Epithelial cell of proximal tubule (primary cell): ENCODE results near the gene ERC2. TPM values are rescaled to one million over a fixed set of nuclear protein-coding genes. Genes with fewer than 3 reads are reported as not detected.

Experiments
- DNase-seq: peaks from one replicate; pipeline ENCODE4 v3.0.0-alpha.2; 2011; ENCODE audit warnings: low read depth
- H3K4me3 ChIP-seq: 2 replicates; pipeline ENCODE4 v1.5.1; 2011; ENCODE audit warnings: low read depth, mild to moderate bottlenecking, low read length
- total RNA-seq: library from RNA; depleted of rRNA; stranded (reverse); fragments of >200 nt; gene quantifications from 2 replicates; pipeline ENCODE4 v1.2.3, GENCODE V29; 2015
- TF ChIP-seq, protein P1 (sequence below): conservative IDR thresholded peaks from 2 replicates; pipeline ENCODE4 v1.5.1; 2012; ENCODE audit warnings: low read depth, mild to moderate bottlenecking, low read length

Gene ERC2
- total RNA-seq, 1 donor from 2014 or later: 2.7 TPM

DNA sequence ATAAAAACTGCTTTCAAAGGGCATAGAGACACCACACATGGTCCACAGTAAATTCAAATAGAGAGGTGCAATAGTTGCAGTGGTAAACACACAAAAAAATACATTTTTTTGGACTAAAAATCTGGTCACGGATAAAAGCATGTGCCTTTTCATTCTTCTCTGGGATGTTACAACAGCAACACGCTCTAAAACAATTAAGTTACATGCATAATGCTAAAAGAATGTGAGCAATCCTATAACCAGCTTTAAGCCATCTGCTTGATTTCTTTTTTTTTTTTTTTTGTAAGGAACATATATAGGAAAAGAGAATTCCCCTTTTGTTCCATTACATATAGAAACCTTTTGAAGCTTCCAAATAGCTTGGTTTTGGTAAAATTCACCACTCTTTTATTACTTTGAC lies 1001.2 kb downstream of the ERC2 start:
- no peak for DNase-seq
- no peak overlapping the region for H3K4me3 ChIP-seq
- TF ChIP-seq, protein P1, sequence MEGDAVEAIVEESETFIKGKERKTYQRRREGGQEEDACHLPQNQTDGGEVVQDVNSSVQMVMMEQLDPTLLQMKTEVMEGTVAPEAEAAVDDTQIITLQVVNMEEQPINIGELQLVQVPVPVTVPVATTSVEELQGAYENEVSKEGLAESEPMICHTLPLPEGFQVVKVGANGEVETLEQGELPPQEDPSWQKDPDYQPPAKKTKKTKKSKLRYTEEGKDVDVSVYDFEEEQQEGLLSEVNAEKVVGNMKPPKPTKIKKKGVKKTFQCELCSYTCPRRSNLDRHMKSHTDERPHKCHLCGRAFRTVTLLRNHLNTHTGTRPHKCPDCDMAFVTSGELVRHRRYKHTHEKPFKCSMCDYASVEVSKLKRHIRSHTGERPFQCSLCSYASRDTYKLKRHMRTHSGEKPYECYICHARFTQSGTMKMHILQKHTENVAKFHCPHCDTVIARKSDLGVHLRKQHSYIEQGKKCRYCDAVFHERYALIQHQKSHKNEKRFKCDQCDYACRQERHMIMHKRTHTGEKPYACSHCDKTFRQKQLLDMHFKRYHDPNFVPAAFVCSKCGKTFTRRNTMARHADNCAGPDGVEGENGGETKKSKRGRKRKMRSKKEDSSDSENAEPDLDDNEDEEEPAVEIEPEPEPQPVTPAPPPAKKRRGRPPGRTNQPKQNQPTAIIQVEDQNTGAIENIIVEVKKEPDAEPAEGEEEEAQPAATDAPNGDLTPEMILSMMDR: no peak

DNA sequence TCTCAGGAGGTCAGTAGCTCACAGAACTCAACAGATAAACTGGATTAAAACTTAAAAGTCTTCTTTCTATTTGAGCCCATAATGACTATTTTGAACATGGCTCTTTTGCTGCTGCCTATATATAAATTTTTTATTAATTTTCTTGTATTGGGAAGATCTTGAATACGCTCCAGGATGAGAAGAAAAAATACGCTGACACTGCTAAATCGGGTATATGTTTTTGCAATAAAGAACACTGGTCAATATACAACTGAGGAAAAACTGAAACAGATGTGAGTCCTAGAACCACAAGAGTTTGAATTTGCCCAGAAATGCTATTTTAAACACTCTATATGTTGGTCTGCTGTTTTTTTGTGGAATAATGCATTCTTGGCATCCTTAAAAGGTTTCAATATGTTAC lies 1001.7 kb downstream of the ERC2 start:
- no peak for DNase-seq
- H3K4me3 ChIP-seq: no peak overlapping the region
- TF ChIP-seq, protein P1: no peak

DNA sequence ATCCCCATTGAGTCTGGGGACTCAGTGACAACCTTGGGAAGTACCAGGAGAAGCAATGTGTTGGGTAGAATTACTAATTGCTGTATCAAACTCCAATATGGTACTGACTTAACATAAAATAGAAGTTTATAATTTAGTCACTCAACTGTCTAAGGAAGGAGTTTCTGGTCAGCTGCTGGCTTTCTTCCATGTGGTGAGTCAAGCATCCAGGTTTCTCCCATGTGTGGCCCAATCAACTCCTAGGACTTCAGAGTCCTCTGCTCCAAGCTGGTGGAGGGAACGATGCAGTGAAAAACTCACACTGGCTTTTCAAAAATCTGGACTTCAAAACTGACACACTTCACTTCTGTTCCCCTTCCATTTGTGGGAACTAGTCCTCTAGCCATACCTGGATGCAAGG lies 1006.4 kb downstream of the ERC2 start:
- TF ChIP-seq, protein P1: no peak
- H3K4me3 ChIP-seq: no peak overlapping the region
- DNase-seq: no peak

DNA sequence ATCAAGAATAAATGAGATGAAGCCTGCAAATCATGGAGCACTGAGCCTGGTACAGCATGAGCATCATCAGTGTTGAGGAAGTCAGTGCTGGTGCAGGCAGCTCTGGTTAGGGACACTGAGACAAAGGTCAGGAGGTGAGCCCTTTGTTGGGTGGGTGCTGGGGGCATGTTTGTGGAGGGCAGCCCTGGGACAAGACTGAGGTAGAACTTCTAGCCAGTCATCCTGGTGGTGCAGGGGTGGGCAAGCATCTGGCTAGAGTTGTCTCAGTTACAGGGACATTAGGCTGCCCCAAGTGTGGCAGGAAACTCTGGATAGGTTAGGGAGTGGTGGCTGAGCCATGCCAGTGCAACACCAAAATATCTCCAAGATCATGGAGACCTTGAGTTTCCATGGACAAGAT lies 1008.4 kb downstream of the ERC2 start:
- TF ChIP-seq, protein P1: no peak
- no peak for DNase-seq
- no peak overlapping the region for H3K4me3 ChIP-seq

Other genes starting within 250 kb of the ERC2 start
- 3.5 and 6.1 TPM in 2 replicates for gene CCDC66, start 88.7 kb upstream of the ERC2 start, total RNA-seq
- 26.1 and 40.5 TPM in 2 replicates for gene TASOR, start 214.8 kb upstream of the ERC2 start, total RNA-seq